ELF-1 (cell line): Measurements from ENCODE around the gene COL17A1.

Experiments
- DNase-seq: peaks from one replicate; pipeline ENCODE4 v3.0.0-alpha.2; 2016; ENCODE audit warnings: low read depth, low spot score

COL17A1 gene

DNA sequence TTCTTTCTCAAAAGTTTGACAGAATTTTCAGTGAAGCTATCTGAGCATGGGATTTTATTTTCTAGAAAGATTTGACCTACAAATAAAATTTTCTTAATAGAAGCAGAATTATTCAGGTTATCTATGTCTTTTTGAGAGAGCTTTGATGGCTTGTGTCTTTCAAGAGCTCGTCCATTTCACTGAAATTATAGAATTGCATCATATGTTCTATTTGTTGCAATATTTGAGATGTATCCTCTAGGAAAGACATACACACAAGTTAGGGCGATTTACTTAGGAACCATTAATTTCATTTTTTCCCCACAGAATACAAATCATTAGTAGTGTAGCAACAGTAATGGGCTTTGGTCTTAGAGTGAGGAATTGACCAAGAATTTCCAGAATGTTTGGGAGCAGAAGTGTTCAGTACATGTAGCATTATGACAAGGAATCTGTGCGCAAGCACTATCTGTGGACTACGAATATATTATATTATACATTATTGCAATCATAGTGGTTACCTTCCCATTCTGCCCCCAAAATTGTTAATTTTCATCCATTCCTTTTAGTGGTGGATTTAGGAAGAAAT is 12.8 kb upstream of the COL17A1 start:
- DNase-seq, result no peak

- no peak for DNase-seq
Measured at GRCh38 chr10:104096692-104097091, 11.0 kb upstream of the COL17A1 start.

GRCh38 chr10:104092749-104093148 is 7.1 kb upstream of the COL17A1 start:
- no peak for DNase-seq

GRCh38 chr10:104090611-104091010 is 4.9 kb upstream of the COL17A1 start:
- no peak for DNase-seq

- no peak for DNase-seq
Measured at GRCh38 chr10:104089621-104090020, 3.9 kb upstream of the COL17A1 start.

- DNase-seq, result no peak
Measured at GRCh38 chr10:104088239-104088638, 2.6 kb upstream of the COL17A1 start.

DNA sequence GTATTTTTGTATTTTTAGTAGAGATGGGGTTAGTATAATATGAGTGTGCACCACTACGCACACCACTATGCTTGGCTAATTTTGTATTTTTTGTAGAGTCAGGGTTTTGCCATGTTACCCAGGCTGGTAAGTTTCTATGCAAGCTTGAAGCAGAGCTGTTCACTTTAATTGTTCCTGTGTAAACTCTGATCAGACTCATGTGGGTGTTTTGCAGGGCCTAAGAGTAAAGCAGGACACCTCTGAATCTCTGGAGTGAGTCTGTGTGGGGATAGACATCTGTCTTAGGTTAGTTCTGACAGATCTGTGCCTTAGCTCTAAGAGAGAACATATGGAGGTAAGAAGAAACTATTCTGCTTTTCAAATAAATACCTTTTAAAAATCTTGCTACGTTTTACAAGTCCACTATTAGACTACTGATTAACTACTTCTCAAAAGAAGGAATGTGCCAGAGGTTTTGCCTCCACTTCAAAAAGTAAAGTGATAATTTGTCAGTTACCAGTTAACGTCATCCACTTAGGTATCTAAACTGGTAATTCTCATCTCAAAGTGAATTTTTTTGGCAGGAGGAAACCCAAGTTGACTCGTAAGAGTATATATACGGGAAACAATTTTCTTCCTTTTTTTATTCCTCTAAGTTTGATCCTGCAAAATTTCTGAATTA is 1.1 kb downstream of the COL17A1 start:
- DNase-seq, result no peak

- DNase-seq, result no peak
Measured at GRCh38 chr10:104081998-104082397, 3.7 kb downstream of the COL17A1 start.

DNA sequence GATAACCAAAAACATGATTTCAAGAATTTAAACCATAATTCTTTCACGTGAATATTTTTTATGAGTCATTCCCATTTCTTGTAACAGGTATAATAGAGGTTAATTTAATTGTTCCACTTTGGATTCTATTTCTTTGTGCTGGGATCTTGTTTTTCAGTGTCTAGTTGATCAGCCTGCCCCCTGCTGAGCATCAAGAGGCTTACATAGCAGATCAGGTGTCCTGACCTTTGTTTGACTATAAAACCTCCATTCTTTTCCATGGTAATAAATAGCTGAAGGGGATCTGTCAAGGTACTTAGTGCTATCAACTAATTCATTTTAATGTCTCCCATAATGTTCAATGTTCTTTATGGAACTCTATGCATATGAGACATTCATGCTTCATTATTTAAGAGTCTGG is 4.9 kb downstream of the COL17A1 start:
- DNase-seq, result no peak

DNA sequence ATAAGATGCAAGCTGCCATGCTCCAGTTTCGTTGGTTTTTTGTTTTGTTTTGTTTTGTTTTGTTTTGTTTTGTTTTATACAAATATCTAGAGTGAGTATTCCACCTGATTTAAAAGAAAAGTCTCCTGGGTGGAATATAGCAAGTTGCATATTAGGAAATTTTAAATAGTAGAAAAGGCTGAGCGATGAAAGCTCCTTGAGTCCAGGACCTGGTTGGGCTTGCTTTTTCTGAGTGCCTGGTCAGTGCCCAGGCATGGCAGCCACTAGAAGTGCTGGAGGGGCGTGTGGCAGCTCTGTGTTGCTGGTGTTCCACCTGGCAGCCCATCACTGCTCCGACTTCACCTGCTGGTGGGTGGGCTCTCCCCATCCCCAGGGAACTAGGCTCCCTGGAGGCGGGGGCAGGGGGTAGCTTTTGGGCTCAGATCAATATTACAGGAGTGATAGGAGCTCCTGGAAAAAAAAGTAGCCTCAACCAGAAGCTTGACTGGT is 8.0 kb downstream of the COL17A1 start:
- no peak for DNase-seq

DNA sequence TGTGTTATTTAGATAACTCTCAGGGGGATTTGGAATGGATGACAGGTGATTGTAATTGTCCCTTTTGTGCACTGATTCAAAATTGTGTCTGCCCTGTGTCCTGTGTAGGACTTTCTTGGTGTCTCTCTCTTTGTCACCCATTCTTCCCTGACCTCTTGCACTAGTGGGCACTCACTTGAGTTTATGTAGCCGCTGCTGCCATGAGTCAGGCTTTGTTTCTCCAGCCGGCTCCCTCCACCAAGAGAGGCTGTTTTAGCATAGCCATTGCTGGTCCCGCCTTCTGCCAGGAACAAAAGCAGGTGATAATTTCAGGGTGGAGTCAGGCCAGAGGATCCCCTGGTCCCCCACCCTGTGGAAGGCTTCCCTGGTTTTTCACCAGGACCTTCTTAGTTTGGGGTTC is 8.4 kb downstream of the COL17A1 start:
- peak; percentile 59 for DNase-seq

GRCh38 chr10:104076743-104077160 is 8.9 kb downstream of the COL17A1 start:
- peak; percentile 85 for DNase-seq

GRCh38 chr10:104074505-104074904 is 11.2 kb downstream of the COL17A1 start:
- DNase-seq, result no peak

DNA sequence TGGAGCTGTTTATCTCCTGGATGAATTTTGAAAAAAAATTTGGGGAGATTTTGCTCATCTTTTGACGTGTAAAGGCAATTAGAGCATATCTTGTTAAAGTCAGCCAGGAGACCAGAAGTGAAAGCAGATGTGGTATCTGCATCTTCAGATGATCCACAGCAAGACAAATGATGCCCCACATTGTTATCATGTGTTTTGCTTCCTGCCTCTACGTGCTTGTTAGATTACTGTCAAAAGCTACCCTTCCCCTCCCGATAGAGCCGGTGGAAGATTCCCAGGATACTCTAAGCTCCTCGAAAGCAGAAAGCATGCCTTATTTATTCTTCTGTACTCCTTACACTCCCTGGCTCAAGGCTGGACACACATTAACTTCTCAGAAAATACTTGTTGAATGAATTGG is 12.9 kb downstream of the COL17A1 start:
- DNase-seq, result no peak

DNA sequence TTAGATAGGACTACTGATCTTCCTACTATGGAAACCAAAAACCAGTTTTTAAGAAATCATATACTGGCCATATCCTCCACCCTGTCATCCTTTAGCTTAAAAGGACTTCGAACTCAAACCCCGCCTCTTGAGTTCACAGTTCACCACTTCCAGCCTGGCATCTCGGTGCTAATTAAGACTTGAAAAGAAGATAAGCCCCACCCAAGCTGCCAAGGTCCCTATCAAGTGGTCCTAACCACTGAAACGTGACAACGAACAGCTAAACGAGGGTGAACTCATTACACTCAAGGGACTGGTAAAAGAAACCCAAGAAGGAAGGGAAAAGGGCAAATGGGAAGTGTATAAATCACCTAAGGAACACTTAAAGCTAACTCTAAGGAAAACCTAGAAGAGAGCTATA is 16.1 kb downstream of the COL17A1 start:
- DNase-seq, result no peak

DNA sequence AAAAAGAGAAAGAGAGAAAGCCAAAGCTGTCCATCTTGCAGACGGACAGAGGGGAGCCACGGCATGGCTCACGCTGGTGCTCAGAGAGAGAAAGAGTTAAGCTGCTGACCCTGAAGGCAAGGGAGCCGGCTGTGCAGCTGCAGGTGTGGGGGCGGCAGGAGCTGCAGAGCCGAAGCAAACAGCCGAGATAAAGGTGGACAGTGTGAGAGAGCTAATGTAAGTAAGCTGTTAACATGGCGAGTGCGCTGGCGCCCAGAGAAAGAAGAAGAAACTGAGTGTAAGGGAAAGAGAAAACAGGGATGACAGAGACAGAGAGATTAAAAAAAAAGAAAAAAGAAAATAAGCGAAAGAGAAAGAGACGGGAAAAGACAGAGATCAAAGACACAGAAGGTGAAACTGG is 18.2 kb downstream of the COL17A1 start:
- DNase-seq, result peak; percentile 75

- no peak for DNase-seq
Measured at GRCh38 chr10:104066945-104067344, 18.7 kb downstream of the COL17A1 start.

DNA sequence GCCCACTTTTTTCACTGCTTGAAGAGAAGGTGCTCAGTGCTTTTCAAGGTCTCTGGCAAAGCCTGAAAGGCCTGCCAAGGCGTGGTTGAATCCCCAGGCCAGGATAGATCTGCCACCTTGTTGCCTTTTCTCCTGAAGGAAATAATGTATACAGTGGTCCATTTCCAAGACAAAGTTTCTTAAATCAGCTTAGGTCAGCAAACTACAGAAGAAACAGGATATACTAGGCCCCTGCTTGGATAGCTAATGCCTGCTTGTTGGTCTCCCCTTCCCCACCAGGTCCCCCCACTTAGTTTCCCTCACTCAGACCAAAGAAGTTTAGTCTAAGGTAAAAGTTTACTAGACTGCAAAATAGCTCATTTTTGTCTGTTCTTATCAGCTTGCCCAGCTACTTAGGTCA is 19.9 kb downstream of the COL17A1 start:
- no peak for DNase-seq

DNA sequence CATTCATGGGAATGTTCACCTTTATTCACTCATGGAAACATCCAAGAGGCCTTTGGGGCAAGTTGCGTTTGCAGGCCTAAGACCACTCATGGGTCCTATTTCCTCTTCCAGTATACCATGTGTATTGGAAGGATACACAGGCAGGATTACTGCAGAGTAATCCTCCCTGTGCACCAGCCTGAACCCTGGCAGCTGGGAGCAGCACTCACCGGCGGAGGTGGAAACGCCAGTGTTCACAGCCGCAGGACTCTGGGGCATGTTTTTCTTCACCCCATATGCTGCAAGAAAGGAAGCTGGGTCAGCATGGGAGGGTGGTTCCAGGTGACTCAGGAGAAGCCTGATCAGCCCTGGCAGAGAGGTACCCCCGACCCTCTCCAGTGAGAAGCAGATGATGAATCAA is 24.5 kb downstream of the COL17A1 start:
- DNase-seq, result no peak

DNA sequence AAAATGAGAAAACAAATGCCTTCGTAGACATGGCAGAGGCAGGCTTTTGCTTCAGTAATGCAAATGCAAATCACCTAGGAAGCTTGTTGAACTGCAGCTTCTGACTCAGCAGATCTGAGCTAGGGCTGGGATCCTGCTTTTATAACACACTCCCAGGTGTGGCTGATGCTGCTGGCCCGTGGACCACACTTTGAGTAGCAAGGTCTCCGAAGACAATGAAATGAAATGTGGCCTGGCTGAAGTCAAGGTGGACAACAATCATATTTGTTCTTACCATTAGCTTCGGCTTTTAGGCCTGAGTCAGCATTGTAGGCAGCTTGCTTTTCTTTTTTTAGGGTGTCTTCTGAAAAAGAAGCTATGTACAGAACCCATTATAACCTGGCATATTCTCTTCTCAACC is 26.3 kb downstream of the COL17A1 start:
- peak; percentile 36 for DNase-seq

DNA sequence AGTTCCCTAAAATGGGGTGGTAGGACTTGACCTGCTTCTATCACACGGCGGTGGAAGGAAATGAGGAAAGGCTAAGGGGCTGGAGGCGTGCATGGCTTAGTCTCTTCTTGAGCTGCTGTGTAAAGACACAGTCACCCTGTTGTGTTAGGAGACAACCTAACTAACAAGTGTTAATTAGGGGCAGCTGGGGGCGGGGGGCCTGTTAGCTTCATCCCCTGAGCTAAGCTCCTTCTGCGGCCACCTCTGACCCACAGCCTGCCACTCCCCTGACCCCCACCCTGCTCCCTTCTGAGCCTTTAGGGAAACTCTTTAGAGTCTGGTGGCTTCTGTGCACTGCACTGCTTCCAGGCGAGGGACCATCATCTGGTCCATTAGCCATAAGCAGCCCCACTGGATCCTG is 28.0 kb downstream of the COL17A1 start:
- DNase-seq, result peak; percentile 46

DNA sequence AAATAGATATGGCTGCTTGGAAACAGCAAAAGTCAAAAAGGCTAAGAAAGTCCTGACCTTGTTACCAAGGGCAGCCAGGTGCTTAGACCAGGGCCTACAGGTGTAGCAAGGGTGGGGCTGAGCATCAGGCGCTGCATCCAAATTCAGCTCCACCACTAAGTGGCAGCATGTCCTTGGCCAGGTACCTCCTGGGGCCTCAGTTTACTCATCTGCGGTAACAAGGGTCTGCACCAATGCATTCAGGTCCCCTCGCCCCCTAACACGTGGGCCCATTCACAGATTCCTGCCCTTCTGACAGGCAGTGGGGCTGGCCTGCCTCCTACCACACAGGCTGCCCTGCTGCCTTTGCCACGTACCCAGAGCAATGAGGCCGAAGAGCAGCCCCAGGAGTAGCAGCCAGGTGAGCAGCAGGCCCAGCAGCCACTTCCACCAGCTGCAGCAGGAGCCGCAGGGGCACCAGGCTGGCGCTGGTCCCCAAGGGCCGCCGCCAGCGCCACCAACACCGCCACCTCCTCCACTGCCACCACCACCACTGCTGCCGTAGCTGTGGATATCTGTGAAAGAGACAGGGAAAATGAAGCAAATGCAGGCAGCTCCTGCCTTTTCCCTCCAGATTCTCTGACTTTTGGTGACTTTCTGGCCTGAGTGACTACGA is 28.9 kb downstream of the COL17A1 start:
- DNase-seq, result no peak

GRCh38 chr10:104054430-104054829 is 31.2 kb downstream of the COL17A1 start:
- peak; percentile 17 for DNase-seq
